GF-D8 (cell line): Measurements from ENCODE around the gene BRF1.
"Not testable (repeated sequence)": the region's sequence is repeated elsewhere in the genome, so short reads cannot be mapped to it uniquely, and the experiment has no call there.

ENCODE experiments used
- DNase-seq: peaks from one replicate; lab custom pipeline; 2025; lab: John Stamatoyannopoulos, UW

The BRF1 gene

GRCh38 chr14:105290621-105291346, 10.0 kb downstream of the BRF1 start:
- DNase-seq: no peak

GRCh38 chr14:105288936-105289335, 11.9 kb downstream of the BRF1 start:
- not testable (repeated sequence) for DNase-seq

- DNase-seq: no peak
Measured at GRCh38 chr14:105287249-105288102, 13.3 kb downstream of the BRF1 start.

- DNase-seq: no peak
Measured at GRCh38 chr14:105286759-105287144, 14.0 kb downstream of the BRF1 start.

GRCh38 chr14:105285174-105285573, 15.6 kb downstream of the BRF1 start:
- no peak for DNase-seq

DNA sequence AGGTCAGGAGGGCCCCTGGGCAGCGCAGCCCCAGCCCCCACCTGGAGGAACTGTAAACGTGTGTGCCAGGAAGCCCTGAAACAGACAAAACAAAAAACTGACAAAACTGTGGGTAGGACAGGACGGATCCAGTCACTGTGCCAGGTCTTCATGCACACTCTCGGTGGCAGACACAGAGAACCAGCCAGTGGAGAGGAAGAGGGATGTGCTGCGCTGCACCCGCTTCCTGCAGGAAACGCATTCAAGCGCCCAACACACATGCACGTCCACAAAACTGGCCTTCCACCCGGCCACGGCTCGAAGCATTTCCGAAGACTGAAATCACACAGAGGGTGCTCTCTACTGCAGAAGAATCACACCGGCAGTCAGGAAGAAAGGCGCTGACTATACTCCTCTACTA, 16.9 kb downstream of the BRF1 start:
- DNase-seq: no peak

- DNase-seq: no peak
Measured at GRCh38 chr14:105283028-105283427, 17.8 kb downstream of the BRF1 start.

DNA sequence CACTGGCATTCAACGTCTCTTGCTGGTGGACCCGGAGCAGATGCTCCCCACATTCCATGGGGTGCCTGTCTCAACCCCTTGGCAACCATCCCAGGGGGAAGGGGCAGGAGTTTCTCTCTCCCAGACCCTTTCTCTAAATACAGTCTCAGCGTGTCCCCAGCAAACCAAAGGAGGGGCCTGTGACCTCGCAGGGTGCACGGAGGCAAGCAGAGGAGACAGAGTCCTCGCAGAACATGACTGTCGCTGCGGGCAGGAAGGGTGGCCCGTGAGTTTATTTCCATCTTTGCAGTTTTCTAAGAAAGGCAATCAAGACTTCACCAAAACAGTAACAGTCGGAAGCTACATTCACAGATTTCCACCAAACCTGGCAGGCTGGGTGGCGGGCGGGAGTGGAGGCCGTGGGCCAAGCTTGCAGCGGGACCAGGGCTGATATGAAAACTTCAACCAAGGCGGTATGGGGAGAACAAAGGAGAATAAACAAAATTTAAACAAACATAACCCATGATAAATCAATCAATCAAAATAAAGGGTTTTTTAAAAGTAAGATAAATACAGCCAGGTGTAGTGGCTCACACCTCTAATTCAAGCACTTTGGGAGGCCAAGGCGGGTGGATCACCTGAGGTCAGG, 18.6 kb downstream of the BRF1 start:
- no peak for DNase-seq

DNA sequence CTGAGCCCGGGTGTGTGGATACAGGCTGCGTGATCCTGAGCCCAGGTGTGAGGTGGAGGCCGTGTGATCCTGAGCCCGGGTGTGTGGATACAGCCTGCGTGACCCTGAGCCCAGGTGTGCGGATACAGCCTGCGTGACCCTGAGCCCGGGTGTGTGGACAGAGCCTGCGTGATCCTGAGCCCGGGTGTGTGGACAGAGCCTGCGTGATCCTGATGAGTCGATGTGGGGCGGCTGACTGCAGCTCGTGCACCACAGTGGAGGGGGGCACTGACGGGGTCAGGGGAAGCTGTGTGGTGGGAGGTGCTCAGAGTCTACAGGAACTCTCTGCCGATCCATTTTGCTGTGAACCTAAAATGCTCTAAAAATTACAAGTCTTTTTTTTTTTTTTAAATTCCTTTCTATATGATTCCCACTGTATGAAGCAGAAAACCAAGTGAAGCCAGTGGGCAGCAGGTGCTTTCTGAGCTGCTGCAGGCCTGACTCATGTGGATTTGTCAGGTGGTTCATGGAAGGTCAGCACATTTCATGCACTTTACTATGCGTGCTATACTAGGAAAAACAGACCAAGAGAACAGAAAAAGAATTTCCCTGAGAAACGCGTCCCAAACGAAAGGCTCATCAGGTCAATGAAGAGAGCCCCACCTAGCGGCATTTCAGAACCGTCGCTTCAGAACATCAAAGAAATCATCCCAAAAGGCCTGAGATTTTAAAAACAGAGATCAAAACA, 19.3 kb downstream of the BRF1 start:
- DNase-seq: no peak

DNA sequence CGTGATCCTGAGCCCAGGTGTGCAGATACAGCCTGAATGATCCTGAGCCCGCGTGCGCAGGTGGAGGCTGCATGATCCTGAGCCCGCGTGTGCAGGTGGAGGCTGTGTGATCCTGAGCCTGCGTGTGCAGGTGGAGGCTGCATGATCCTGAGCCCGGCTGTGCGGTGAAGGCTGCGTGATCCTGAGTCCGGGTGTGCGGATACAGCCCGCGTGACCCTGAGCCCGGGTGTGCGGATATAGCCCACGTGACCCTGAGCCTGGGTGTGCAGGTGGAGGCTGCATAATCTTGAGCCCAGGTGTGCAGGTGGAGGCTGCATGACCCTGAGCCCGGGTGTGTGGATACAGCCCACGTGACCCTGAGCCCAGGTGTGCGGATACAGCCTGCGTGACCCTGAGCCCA, 20.3 kb downstream of the BRF1 start:
- no peak for DNase-seq

- DNase-seq: no peak
Measured at GRCh38 chr14:105279642-105280361, 21.0 kb downstream of the BRF1 start.

GRCh38 chr14:105277448-105277847, 23.4 kb downstream of the BRF1 start:
- DNase-seq: not testable (repeated sequence)

DNA sequence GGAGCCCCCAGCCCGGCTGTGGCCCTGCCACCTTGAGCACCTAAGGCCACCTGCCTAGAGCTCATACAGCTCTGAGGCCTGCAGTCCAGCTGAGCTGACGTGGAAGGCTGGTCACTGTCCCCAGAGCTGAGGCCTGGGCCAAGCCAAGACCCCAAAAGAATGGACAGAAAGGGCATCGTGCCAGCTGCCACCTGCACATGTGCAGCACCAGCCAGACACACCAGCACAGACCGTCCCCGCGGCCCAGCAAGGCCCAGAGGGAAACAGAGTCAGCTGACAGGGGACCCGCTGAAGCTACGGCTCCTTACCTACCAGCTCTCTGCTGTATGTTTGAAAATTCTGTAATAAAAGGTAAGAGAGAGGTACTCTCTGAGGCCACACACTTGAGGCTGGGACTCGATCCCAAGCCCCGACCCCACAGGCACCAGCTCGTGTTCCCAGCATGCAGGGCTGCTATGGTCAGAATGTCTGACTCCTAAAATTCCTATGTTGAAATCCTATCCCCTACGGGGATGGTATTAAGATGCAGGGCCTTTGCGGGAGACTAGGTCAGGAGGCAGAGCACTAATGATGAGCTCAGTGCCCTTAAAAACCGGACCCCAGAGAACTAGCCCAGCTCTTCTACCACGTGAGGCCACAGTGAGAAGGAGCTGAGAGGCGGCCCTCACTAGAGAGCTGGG, 25.4 kb downstream of the BRF1 start:
- no peak for DNase-seq

DNA sequence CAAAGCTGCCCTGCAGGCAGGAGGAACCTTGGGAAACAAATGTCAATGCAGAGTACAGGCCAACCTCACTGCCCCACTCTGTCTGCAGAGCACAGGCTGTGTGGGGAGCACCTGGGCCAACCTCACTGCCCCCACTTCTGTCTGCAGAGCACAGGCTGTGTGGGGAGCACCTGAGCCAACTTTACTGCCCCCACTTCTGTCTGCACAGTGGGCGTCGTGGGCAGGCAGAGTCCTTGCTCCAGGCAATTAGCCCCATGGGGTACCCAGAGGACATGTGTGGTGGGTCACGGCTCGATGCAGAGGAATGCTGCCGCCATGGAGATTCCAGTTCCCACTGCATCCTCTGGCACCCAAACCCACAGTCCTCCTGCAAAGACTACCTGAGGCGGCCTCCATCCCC, 26.2 kb downstream of the BRF1 start:
- DNase-seq: no peak

GRCh38 chr14:105273062-105273461, 27.7 kb downstream of the BRF1 start:
- DNase-seq: no peak

DNA sequence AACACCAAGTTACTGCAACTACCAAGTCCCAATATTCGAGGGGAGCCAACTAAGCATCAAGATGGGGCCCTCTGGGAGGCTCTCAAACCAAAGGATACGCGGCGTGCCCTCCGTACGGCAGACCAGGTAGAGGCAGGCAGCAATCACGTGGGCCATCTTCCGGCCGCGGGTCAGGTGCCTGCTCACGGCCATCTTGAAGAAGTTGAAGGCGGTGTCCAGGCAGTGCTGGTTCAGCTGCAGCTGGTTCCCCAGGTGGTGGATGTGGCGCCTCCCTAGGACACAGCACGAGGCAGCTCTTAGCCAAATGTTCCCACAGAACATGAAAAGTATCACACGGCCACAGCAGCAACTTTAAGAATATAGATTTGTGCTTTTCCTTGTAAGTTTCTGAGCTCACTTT, 28.2 kb downstream of the BRF1 start:
- no peak for DNase-seq

DNA sequence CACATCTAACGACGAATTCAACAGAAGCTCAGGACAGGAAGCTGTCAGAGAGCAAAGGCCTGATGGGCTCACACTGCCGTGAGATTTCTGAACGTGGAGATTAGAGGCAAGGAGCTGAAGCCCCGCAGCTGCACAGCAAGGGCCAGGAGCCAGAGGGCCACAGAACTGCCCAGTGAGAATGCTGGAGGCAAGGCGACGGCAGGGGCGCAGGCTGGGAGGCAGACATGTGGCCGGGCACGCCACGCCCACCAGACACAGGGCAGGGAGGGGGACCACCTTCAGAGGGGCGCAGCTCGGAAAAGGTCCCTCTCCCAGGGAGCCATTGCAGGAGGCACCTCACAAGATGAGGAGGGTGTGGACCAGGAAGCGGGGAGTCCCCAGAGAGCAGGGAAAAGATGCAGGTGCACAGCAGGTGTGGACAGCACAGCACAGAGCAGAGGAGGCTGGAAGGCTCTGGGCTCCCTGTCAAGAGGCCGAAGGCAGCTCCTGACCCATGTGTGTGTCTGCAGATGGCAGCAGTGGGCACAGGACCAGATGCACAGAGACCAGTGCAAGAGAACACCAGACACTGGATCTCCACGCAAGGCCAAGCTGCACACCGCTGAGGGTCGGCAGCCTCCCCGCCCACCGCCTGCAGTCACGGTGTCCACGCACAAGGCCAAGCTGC, 29.4 kb downstream of the BRF1 start:
- DNase-seq: no peak

DNA sequence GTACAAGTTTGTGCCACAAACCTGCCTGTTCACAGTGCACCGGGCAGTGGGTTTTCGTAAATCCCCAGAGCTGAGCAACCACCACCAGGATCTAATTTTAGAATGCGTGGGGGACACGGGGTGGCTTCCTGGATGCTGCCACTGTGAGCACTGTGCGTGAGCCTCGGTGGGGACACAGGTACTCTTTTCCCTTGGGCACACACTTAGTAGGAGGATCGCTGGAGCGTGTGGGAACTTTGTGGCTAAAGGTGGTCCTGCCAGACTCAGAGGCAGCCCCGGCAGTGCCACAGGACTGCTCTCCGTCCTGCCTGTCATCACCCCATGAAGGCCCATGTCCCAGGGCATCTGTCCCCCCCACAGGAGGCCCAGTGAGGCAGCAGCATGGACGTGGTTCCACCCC, 31.4 kb downstream of the BRF1 start:
- no peak for DNase-seq

GRCh38 chr14:105268736-105269354, 32.0 kb downstream of the BRF1 start:
- no peak for DNase-seq
